Mesodermal cell (in vitro differentiated cells): Measurements from ENCODE around the gene USP34.

ENCODE experiments used
- H3K27ac ChIP-seq: 2 replicates; pipeline ENCODE4 v1.7.0; 2013; ENCODE audit warnings: mild to moderate bottlenecking, low read depth, low read length, moderate library complexity; ENCODE audit not compliant: severe bottlenecking
- H3K36me3 ChIP-seq: 2 replicates; pipeline ENCODE4 v1.7.1; 2013; ENCODE audit warnings: mild to moderate bottlenecking, low read length, moderate library complexity; ENCODE audit not compliant: control insufficient read depth, insufficient read depth
- H3K4me1 ChIP-seq: one replicate; pipeline ENCODE4 v1.7.1; 2013; ENCODE audit warnings: mild to moderate bottlenecking, low read length; ENCODE audit not compliant: insufficient read depth, control insufficient read depth, poor library complexity, severe bottlenecking
- H3K4me3 ChIP-seq: 2 replicates; pipeline ENCODE4 v1.7.0; 2013; ENCODE audit warnings: low read length, control low read depth, mild to moderate bottlenecking; ENCODE audit not compliant: insufficient read depth, poor library complexity, severe bottlenecking; ENCODE audit errors: extremely low read depth
- H3K9me3 ChIP-seq: 2 replicates; pipeline ENCODE4 v1.7.1; 2013; ENCODE audit warnings: mild to moderate bottlenecking, low read length, moderate library complexity; ENCODE audit not compliant: control insufficient read depth
- WGBS, 2 experiments: methylation state at CpG; one replicate each; pipeline ENCODE4 v1.1.5; 2013; ENCODE audit warnings: missing lambda C conversion rate in 2 of 2; ENCODE audit not compliant: insufficient coverage in 2 of 2; 5-methylcytosine and 5-hydroxymethylcytosine counted together

USP34 gene

DNA sequence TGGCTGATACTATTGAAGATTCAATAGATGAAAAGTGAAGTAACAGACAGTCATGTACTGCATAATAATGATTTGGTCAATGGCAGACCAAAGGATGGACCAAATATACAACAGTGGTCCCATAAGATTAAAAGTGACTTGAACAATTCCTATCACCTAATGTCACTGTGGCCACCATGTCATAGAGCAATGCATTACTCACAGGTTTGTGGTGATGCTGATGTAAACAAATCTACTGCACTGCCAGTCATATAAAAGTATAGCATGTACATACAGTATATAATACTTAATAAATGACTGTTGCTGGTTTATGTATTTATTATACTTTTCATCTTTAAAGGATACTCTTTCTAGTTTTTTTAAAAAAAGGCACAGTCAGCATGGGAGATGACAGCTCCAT is 99.9 kb downstream of the USP34 start:
- Histone ChIP-seq H3K4me3 (no peak overlapping the region), H3K4me1 (no peaks in the 10 kb centered on the region), H3K9me3 (no peaks in the 10 kb centered on the region), H3K36me3 (peaks cover 71% of the 10 kb centered on the region), H3K27ac (no peak overlapping the region)

DNA sequence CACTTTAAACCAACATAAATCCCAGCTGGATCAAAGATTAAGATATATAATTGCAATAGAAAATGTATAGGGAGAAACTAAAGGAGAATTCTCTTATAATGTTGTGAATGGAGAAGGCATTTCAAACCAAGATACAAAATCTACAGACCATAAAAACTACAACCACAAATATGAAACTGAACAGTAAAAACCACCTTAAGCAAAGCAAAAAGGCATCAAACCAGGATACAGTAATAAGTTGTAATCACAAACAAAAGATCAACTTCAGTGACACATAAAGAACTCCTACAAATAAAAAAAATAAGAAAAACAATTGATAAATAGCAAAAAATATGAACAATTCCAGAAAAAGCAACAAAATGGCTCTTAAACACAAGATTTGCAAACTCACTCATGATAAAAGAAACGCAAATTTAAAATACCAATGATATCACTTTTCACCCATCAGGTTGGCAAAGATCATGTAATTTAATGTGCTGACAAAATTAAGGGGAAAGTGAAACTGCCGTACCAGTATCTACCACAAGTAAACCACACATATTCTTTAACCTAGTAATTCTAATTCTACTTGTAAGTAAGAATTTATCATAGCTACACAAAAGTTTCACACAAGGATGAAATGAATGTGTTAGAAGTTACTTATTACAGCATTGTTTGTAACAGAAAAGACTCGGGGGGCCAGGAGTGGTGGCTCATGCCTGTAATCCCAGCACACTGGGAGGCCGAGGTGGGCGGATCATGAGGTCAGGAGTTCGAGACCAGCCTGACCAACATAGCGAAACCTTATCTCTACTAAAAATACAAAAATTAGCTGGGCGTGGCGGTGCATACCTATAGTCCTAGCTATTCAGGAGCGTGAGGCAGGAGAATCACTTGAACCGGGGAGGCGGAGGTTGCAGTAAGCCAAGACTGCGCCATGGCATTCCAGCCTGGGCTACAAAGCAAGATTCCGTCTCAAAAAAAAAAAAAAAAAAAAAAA is 101.9 kb downstream of the USP34 start:
- no peak overlapping the region for H3K27ac ChIP-seq
- H3K4me3 ChIP-seq = no peak overlapping the region
- H3K36me3 ChIP-seq = peaks cover 59% of the 10 kb centered on the region
- 85 to 100% methylated on average over 7 of the region's 14 CpGs for WGBS, 2 experiments
- no peaks in the 10 kb centered on the region for H3K9me3 ChIP-seq
- H3K4me1 ChIP-seq = no peaks in the 10 kb centered on the region

DNA sequence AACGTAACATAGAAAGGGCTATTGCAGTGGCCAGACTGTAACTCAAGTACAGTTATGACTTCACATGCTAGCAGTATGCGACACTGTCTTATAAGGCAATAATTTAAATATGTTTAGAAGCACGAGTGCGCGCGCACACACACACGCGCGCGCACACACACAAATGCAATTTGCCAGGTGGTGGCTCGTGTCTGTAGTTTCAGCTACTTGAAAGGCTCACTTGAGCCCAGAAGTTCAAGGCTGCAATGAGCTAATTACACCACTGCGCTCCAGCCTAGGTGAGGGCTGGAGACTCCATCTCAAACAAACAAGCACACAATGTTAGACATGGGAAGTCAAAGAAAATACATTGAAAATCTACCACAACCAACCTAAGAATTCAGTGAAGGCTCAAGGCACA is 103.7 kb downstream of the USP34 start:
- Histone ChIP-seq H3K4me3 (no peak overlapping the region), H3K4me1 (no peaks in the 10 kb centered on the region), H3K27ac (no peak overlapping the region), H3K9me3 (no peaks in the 10 kb centered on the region), H3K36me3 (peaks cover 61% of the 10 kb centered on the region)
- WGBS, 2 experiments = 98 to 100% methylated on average over 10 to 11 of the region's 12 CpGs

DNA sequence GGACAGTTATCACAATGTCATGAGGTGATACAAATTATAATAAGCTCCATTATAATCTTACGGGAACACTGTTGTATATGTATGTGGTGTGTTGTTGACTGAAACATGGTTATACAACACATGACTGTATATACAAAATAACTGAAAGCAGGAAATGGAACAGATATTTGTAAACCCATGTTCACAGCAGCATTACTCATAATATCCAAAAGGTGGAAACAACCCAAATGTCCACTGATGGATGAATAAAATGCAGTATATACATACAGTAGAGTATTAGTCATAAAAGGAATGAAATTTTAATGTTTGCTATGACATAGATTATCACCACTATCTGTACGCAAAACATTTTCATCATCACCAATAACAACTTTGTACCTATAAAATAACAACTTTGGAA is 107.3 kb downstream of the USP34 start:
- H3K4me1 ChIP-seq = no peaks in the 10 kb centered on the region
- H3K27ac ChIP-seq = no peak overlapping the region
- no peaks in the 10 kb centered on the region for H3K9me3 ChIP-seq
- H3K4me3 ChIP-seq = no peak overlapping the region
- no CpG with 5 or more reads among the region's 2 CpGs for WGBS, 2 experiments
- H3K36me3 ChIP-seq = peaks cover 39% of the 10 kb centered on the region

DNA sequence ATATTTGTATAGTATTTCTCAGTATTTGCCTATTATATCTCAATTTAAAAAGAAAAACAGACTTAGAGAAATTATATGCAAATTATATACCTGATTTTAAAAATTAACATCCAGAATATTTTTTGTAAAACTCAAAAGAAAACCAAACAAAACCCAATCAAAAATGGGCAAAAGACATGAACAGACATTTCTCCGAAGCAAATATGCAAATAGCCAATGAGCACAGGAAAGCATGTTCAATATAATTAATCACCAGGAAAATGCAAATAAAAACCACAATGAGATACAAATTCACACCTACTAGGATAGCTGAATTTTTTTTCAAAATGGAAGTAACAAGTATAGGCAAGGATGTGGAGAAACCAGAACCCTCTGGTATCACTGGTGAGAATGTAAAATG is 108.0 kb downstream of the USP34 start:
- no peak overlapping the region for H3K4me3 ChIP-seq
- 100% methylated on average over 1 of the region's 1 CpG for WGBS, 2 experiments
- peaks cover 32% of the 10 kb centered on the region for H3K36me3 ChIP-seq
- H3K4me1 ChIP-seq = no peaks in the 10 kb centered on the region
- H3K27ac ChIP-seq = no peak overlapping the region
- no peaks in the 10 kb centered on the region for H3K9me3 ChIP-seq

DNA sequence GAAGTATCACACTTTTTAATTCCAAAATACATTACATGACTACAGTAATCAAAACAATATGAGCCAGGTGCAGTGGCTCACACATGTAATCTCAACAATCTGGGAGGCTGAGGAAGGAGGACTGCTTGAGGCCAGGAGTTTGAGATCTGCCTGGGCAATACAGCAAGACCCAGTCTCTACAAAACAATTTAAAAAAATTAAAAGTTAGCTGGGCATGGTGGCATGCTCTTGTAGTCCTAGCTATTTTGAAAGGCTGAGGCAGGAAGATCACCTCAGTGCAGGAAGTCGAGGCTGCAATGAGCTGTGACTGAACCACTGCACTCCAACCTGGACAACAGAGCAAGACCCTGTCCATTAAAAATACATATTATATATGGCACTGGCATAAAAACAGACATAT is 109.8 kb downstream of the USP34 start:
- Histone ChIP-seq H3K4me3 (no peak overlapping the region), H3K4me1 (no peaks in the 10 kb centered on the region), H3K27ac (no peak overlapping the region), H3K36me3 (peaks cover 23% of the 10 kb centered on the region), H3K9me3 (no peaks in the 10 kb centered on the region)
- WGBS, 2 experiments = 83% methylated on average over 1 of the region's 1 CpG; no CpG with 5 or more reads in 1 of the 2 experiments

DNA sequence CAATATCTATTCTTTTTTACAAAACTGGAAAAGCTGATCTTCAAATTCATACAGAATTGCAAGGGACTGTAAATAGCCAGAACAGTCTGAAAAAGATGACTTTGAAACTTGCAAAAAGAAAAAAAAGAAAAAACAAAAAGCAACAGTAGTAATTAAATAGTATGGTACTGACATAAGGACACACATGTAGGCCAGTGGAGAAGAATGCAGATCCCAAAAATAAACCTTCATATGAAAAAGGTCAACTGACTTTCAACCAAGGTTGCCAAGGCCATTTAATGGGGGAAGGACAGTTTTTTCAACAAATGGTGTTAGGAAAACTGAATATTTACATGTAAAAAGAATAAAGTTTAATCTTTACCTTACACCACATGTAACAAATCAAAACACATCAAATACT is 111.8 kb downstream of the USP34 start:
- peaks cover 7% of the 10 kb centered on the region for H3K9me3 ChIP-seq
- no peak overlapping the region for H3K4me3 ChIP-seq
- H3K27ac ChIP-seq = no peak overlapping the region
- H3K36me3 ChIP-seq = peaks cover 31% of the 10 kb centered on the region
- no peaks in the 10 kb centered on the region for H3K4me1 ChIP-seq

DNA sequence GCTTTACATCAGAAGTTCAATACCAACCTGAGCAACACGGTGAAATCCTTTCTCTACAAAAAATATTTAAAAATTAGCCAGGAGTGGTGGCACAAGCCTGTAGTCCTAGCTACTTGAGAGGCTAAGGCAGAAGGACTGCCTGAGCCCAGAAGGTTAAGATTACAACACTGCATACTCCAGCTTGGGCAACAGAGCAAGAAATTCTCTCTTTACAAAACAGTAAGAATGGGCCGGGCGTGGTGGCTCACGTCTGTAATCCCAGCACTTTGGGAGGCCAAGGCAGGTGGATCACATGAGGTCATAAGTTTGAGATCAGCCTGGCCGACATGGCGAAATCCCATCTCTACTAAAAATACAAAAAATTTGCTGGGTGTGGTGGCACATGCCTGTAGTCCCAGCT is 113.2 kb downstream of the USP34 start:
- Histone ChIP-seq H3K36me3 (peaks cover 31% of the 10 kb centered on the region), H3K4me3 (no peak overlapping the region), H3K4me1 (no peaks in the 10 kb centered on the region), H3K9me3 (peaks cover 12% of the 10 kb centered on the region), H3K27ac (no peak overlapping the region)
- WGBS, 2 experiments = 89% methylated on average over 5 of the region's 6 CpGs; no CpG with 5 or more reads in 1 of the 2 experiments

DNA sequence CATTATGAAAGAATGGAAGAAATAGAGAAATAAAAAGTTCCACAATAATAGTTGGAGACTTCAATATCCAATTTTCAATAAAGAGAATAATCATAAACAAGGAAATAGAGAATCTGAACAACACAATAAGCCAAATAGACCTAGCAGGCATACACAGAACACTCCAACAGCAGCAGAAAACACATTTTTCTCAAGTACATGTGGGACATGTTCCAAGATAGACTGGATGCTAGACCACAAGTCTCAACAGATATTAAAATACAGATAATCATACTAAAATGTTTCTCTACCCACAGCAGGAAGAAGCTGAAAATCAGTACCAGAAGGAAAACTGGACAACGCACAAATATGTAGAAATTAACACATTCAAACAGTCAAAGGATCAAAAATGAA is 113.9 kb downstream of the USP34 start:
- H3K9me3 ChIP-seq = peaks cover 12% of the 10 kb centered on the region
- no peaks in the 10 kb centered on the region for H3K4me1 ChIP-seq
- no peak overlapping the region for H3K27ac ChIP-seq
- H3K4me3 ChIP-seq = no peak overlapping the region
- no CpG with 5 or more reads among the region's 1 CpG for WGBS, 2 experiments
- H3K36me3 ChIP-seq = peaks cover 31% of the 10 kb centered on the region

DNA sequence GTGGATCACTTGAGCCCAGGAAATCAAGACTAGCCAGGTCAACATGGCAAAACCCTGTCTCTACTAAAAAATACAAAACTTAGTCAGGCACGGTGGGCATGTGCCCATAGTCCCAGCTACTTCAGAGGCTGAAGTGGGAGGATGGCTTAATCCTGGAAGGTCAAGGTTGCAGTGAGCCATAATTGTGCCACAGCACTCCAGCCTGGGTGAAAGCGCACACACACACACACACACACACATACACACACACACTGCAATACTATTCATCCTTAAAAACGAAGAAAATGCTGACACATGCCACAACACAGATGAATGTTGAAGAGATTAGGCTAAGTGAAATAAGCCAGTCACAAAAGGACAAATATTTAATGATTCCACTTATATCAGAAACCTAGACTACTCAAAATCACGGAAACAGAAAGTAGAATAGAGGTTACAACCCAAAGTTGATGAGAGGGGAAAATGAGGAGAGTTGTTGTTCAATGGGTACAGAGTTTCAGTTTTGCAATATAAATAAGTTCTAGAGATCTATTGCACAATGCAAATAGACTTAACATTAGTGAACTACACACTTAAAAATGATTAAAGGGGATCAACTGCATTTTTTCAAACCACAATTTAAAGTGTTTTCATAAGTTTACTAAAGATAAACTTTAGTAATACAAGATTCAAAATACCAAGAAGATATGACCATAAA is 114.5 kb downstream of the USP34 start:
- no peaks in the 10 kb centered on the region for H3K4me1 ChIP-seq
- H3K36me3 ChIP-seq = peaks cover 29% of the 10 kb centered on the region
- H3K9me3 ChIP-seq = peaks cover 12% of the 10 kb centered on the region
- H3K27ac ChIP-seq = no peak overlapping the region
- H3K4me3 ChIP-seq = no peak overlapping the region
- 100% methylated on average over 1 of the region's 4 CpGs for WGBS, 2 experiments
